Esophagus muscularis mucosa (tissue), 4 donors: ENCODE results near the gene PGA4.

ENCODE experiments used
- CTCF ChIP-seq, 3 experiments: fragments of 200-600 bp in 2 of 3; fragments of 450-650 bp in 1 of 3; sonication (generic) in 2 of 3; IDR thresholded peaks; one replicate each; pipeline ENCODE4 v1.5.1; 2017 to 2019; ENCODE audit warnings: antibody characterized with exemption in 3 of 3, mild to moderate bottlenecking in 2 of 3, moderate library complexity in 1 of 3
- EP300 ChIP-seq: sonication (generic); formaldehyde crosslinking; IDR thresholded peaks from one replicate; pipeline ENCODE4 v1.6.1; 2017; ENCODE audit warnings: antibody characterized with exemption
- POLR2A ChIP-seq: fragments of 450-650 bp; IDR thresholded peaks from one replicate; pipeline ENCODE4 v1.6.1; 2017; ENCODE audit warnings: antibody characterized with exemption, moderate library complexity, mild to moderate bottlenecking, low read depth
- POLR2AphosphoS5 ChIP-seq, 2 donors: sonication (generic); formaldehyde crosslinking; IDR thresholded peaks; one replicate each; pipeline ENCODE4 v1.6.1; 2017; ENCODE audit warnings: antibody characterized with exemption in 2 of 2

GRCh38 chr11:61174273-61174672 lies 47.9 kb upstream of the PGA4 start:
- TF ChIP-seq POLR2A (no peak), CTCF (IDR thresholded peaks at IDR 0.05) (no peak), EP300 (no peak), POLR2AphosphoS5 (IDR thresholded peaks at IDR 0.05) (no peak)
